GM12874 (cell line): ENCODE data around the gene PGGHG.

Experiments
- CTCF ChIP-seq: IDR thresholded peaks from 2 replicates; pipeline ENCODE4 v1.5.1; 2011; ENCODE audit warnings: low read depth, mild to moderate bottlenecking, control low read depth, low read length, moderate library complexity; ENCODE audit not compliant: insufficient read depth

The PGGHG gene

GRCh38 chr11:315516-315994, 26.6 kb downstream of the PGGHG start:
- TF ChIP-seq CTCF, result no peak

GRCh38 chr11:316031-316701, 27.2 kb downstream of the PGGHG start:
- no peak for TF ChIP-seq CTCF

DNA sequence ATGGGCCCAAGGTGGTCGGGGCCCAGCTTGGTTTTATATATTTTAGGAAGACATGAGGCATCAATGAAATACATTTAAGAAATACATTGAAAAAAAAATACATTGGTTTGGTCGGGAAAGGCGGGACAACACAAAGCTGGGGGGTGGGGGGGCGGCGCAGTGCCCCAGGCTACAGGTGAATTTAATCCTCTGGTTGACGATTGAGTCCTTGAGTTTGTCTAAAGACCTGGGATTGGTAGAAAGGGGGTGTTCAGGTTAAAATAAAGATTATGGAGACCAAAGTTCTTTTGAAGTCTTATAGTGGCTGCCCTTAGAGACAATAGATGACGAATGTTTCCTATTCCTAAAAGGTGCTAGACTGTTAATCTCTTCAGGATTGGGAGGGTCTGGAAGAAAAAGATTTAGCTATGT, 28.0 kb downstream of the PGGHG start:
- TF ChIP-seq CTCF, result no peak

DNA sequence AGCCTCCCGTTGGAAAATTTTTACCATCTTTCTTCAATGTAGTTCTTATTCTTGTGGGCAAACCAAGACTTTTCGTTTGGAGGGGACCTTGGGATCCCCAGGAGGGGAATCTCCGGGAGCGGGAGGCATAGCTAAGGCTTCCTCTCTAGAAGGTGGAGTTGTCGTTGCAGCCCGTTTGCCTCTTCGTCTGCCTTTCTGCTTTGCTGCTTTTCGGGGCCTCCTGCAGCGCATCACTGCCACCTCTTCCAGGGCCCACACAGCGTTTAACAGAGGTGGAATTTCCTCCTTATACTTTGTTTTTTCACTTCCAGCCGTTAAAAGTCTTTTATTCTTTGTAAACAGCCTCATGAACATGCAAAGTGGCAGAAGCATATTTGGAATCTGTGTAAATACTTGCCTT, 35.2 kb downstream of the PGGHG start:
- TF ChIP-seq CTCF, result no peak

DNA sequence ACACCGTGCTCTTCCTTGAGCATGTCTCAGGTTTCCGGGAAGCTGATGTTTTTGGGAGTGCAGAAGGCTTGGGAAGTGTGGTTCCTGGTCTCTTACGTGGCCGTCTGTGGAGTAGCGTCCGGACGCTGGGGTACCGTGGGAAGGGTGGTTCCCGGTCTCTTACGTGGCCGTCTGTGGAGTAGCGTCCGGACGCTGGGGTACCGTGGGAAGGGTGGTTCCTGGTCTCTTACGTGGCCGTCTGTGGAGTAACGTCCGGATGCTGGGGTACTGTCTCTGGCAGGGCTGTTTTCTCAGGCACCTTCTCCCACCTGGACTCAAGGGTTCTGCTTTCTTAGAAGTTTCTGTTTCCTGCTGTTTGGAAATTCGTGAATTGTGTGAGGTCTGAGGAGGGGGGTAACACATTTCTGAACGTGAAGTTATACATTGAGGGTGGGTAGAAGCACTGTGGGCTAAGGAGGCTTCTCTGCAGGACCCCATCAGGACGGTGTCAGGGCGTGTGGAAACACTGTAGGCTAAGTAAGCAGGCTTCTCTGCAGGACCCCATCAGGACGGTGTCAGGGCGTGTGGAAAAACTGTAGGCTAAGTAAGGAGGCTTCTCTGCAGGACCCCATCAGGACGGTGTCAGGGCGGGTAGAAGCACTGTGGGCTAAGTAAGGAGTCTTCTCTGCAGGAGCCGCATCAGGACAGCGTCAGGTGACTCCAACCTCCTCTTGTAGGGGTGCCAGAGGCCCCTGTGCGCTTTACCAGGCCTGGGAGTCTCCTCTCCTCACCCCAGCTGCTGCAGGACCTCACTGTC, 37.1 kb downstream of the PGGHG start:
- no peak for TF ChIP-seq CTCF

- TF ChIP-seq CTCF, result no peak
Observed at GRCh38 chr11:326592-326841, 37.6 kb downstream of the PGGHG start.

DNA sequence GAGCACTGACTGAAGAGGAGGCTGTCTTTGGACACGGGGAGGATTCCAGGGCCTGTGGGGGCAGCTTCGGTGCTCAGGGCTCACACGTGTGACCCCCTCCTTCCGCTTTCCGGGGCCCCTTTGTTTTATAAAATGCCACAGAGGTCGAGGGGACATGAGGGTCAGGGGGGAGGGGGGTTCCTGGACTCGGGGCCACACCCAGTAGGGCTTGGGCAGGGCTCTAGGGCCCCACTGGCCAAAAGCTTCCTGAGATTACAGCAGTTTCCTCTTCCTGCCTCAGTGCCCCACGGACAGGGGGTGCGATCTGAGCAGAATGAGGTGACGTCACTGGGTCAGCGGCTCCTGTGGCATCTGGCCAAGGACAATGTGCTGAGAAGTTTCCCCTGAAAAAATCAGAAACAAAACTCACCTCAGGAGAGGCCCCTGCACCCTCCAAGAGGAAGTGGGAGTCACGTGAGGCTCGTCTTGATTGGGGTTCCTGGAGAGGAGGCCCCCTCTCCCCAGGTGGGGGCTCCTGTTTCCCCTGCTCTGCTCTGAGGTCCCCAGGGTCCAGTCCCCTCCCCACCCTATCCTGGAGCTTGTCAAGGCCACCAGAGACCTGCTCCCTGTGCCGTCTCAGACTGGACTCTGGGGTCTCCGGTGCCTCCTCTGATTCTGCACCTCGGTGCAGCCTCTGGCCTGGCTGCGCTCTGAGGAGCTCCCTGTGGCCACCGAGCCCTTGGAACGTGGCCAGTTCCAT, 38.1 kb downstream of the PGGHG start:
- TF ChIP-seq CTCF, result no peak
